IPS-NIHi11 (cell line): ENCODE measurements around the gene MICU1.
A peak's percentile ranks its signal among the peaks of the same experiment; 100 is the strongest.
"Not testable (repeated sequence)": the region's sequence is repeated elsewhere in the genome, so short reads cannot be mapped to it uniquely, and the experiment has no call there.

Experiments used
- DNase-seq: peaks from one replicate; pipeline ENCODE4 v3.0.0; 2012; ENCODE audit warnings: mixed read lengths, low spot score

Gene MICU1

DNA sequence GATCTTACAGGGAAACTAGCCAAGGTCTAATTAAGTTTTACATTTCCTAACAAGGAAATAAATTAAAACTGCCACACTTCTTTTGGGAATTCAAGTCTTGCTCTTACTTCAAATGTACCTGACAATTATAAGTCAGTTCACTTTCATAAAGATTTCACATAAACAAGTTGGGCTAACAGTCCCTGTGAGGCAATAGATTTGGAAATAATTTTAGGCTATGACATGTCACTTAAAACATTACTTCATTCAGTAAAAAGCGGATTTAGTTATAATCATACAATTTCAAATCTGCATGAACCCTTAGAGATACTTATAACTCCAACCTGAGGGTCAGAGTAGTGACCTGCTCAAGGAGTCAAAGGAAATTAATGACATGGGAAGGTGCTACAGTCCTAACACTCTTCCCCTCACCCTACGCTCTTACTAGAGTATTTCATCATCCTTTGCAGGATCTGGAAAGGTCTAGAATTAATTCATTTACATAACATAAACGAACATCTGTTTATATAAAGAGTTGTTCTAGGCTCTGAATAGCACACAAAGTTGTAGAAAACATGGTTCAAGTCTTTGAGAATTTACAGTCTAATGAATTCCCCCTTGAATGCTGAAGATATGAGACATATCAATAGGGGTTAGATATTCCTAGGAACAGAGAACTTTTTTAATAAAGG, 238.8 kb downstream of the MICU1 start:
- DNase-seq: no peak

DNA sequence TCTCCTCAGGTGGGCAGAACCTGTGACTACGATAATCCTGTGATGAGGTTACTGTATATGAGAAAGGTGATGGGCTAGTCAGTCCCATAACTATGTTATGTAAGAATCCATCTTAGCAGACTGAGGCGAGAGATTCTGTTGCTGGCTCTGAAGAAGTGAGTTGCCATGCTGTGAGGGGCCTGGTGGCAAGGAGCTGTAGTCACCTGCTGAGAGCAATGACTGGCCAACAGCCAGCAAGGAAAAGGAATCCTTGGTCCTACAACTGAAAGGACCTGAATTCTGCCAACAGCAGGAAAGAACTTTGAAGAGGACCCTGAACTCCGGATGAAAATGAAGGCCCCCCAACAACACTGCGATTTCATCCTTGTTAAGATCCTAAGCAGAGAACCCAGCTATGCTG, 240.2 kb downstream of the MICU1 start:
- DNase-seq: no peak

DNA sequence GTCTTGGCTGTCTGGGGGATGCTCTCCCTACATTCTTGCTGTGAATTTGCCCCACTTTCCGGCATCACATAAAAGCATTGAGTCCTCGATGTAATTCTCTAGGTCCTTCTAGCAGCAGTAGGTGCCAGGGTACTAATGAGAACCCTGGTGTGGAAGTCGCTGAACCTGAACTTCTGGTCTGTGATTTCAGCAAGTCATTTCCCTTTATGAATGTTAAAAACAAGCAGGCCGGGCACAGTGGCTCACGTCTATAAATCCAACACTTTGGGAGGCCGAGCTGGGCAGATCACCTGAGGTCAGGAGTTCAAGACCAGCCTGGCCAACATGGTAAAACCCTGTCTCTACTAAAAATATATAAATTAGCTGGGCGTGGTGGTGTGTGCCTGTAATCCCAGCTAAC, 240.9 kb downstream of the MICU1 start:
- DNase-seq: not testable (repeated sequence)

DNA sequence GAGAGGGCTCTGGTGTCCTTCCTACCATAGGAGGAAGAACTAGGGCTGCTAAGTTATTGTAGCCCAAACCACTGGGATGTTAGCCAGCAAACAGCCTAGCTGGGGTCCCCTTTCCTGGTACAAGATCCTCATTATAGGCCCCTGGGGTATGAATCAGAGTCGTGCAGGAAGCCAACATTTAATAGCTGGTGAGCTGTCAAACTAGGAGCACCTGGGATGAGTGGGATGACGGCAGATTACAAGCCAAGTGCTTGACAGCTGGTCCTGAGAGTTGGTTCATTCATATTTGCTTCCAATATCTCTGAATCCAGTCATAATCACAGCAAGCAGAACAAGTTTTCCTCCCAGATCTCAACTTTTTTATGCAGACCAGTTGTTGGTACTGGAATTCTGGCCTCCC, 246.1 kb downstream of the MICU1 start:
- no peak for DNase-seq

DNA sequence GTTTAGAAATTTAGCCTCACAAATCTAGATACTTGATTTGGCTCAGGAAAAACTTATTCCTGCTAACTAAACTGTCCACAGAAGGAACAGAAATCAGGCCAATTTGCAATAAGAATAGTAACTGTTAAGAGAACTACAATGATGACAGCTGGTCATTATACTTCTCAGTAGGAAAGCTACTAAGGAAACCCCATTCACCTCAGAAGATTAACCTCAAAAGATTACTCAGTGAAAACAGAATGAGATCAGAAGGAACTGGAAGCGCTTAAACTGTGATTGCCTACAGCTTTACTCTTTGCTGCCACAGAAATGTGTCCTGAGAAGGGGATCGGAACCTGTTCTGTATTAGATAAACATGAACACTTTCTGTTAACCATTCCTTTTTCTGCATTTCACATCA, 246.8 kb downstream of the MICU1 start:
- no peak for DNase-seq

DNA sequence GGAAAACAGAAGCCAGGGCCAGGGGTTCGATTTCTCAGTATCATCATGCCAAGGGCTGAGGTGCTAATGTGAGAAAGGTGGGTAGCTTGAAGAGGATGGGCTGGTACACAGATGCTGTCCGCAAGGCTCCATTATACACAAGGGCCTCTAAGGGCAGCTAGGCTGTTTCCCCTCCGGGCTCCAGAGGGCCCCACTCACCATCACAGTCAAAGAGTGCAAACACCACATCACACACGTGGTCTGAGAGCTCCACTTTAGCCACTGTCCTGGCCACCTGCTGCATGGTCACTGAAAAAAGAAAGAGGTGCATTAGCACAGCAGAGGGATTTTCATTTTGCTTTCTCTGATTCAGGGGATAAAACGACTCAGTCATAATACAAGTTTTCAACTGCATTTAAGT, 250.3 kb downstream of the MICU1 start:
- DNase-seq: peak; percentile 47

DNA sequence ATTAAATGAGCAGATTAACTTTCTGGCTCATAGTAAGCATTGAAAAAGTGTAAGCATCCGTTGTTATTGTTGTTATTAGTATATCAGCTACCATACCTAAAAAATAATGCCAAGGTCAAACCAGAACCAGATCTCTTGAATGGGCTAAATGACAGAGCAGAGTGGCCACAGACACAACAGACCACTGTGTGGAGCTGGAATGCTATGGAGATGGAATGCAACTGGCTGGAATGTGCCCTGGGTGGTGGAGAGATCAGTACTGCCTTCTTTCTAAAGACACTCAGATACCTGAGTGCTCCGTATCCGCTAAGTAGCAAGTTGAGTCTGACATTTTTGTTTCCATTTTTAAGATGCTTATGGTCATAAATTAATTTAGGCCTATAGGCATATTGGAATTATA, 250.7 kb downstream of the MICU1 start:
- DNase-seq: no peak

DNA sequence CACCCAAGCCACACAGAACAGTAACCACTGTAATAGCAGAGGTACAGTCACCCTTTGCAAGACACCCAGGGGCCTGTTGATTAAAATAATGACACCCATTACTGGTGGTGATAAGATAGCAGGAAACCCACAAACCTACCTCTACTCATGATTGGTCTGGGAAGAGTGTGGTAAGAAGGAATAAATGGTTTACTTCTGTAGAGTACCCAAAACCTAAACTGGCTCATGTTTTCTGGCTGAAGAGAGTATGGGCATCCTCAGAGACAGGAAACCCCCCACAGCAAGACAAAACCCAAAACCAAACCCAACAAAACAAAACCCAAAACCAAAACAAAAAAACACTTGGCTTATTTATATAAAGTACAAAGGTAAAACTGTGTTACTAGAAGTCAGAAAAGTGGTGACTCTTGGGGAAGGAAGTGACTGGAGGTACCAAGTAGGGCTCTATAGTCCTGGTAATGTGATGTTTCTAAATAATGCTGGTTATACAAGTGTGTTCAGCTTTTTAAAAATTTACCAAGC, 255.6 kb downstream of the MICU1 start:
- DNase-seq: no peak

DNA sequence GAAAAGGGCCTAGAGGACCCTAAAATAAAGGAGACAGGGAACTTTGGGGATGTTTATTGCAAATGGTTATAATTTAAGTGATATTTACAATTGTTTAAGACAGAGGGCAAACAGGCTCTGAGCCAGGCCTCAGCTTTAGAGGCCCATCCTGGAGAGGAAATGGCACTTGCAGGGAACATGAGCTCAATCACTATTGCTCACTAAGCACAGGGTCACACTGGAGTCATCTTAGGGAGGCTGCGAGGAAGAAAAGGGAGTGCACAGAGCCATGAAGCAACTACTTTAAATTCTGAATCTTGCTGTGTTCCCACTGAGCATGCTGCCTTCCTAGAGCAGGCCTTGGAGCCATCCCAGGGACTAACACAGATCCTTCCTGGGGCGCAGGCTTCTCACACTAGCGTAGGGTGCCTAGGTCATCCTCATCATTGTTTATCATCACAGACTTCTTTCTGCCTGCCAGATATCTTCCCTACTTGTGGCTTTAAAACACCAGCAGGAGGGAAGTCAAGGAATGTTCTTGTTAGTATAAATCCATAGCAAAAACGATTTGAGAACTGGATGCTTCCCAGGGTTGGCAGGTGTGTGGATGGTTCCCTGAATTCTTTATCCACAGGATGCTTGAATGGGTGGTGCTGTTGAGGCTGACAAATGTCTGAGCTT, 258.4 kb downstream of the MICU1 start:
- no peak for DNase-seq

DNA sequence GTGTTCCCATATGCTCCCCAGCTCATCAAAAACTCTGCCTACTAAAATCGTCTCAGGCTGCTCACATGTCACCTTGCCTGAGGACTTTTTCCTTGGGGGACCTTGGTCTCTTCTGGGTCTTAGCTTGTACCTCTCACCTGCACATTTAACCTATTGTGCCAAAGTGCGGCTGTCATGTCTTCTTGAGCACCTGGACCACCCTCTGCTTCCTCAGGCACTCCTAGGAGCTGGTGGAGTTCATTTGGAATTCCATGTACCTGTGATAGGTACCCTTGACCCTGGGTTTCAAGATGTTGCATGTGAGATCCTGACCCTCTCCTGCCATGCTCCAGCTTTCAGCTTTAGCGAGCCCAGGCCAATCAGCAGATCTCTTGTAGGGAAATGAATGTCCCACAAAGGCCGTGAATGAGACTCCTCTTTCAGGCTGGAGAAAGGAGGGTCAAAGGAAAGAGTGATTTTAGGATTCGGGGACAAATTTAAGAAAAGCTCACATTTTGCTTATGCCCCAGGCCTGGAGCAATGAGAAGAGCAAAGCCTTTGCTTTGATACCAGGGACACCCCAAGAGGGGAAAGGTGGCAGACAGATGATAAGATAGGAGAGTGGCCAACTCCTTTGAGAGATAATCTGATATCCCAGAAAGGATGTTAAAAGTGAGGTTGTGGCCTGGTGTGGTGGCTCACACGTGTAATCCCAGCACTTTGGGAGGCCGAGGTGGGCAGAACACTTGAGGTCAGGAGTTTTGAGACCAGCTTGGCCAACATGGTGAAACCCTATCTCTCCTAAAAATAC, 260.6 kb downstream of the MICU1 start:
- DNase-seq: no peak

DNA sequence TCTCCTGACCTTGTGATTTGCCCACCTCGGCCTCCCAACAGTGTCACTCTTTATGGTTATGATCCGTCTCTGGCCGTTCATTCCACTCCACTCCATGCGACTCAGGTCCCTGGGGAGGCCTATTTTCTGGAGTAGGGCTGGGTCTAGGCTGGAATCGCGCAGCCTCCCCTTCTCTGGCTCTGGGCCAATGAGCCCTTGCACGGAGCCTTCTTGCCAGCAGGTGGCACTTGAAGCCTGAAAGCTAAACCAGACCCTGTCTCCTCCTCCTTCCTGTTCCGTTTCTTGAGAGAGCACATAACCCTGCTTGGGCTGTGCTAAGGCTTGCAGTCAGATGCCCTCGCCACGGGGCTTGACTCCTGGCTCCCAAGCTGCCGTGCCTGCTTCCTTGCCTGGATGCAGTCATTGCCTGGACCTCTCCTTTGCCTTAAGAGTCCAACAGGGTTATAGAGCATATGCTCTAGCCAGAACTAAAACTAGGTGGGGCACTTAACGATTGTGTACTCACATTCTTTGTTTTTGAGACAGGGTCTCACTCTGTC, 261.6 kb downstream of the MICU1 start:
- peak; percentile 85 for DNase-seq

DNA sequence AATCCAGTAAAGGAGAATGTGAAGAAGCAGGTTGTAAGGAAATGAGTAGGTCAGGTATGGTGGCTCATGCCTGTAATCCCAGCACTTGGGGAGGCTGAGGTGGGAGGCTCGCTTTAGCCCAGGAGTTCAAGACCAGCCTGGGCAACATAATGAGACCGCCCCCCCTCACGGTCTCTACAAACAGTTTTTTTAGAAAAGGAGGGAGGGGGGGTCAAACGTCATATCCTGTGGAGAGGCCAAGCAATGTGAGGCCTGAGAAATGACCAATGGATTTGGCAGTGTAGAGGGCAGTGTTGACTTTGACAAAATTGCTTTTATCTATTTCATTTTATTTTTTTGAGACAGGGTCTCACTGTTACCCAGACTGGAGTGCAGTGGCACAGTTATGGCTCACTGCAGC, 268.9 kb downstream of the MICU1 start:
- no peak for DNase-seq

DNA sequence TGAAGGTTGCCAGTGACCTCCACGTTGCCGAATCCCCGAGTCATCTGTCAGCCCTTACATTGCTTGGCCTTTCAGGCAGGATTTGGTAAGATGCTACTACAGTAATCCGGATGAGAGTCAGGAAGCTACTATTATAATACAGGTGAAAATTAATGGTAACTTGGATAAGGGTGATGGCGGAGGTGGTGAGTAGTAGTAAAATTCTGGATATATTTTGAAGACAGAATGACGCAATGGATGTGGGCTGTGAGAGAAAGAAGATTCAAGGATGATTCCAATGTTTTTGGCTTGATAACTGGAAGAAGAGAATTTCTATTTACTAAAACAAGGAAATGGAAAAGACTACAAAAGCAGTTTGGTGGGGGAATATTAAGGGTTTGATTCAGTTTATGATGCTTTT, 269.8 kb downstream of the MICU1 start:
- DNase-seq: no peak

DNA sequence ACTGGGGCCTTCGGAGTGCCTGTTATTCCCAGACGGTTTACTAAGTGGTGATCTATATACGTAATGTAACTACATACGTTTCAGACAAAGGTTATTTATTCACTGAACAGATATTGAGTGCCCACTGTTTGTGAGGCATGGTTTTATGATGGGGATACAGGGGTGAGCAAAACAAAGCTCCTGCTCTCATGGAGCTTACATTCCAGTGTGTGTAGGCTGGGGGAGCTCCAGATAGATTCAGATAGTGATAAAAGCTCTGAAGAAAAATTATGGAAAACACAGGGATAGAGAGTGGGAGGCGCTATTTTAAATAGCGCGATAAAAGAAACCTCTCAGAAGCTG, 270.7 kb downstream of the MICU1 start:
- DNase-seq: no peak

DNA sequence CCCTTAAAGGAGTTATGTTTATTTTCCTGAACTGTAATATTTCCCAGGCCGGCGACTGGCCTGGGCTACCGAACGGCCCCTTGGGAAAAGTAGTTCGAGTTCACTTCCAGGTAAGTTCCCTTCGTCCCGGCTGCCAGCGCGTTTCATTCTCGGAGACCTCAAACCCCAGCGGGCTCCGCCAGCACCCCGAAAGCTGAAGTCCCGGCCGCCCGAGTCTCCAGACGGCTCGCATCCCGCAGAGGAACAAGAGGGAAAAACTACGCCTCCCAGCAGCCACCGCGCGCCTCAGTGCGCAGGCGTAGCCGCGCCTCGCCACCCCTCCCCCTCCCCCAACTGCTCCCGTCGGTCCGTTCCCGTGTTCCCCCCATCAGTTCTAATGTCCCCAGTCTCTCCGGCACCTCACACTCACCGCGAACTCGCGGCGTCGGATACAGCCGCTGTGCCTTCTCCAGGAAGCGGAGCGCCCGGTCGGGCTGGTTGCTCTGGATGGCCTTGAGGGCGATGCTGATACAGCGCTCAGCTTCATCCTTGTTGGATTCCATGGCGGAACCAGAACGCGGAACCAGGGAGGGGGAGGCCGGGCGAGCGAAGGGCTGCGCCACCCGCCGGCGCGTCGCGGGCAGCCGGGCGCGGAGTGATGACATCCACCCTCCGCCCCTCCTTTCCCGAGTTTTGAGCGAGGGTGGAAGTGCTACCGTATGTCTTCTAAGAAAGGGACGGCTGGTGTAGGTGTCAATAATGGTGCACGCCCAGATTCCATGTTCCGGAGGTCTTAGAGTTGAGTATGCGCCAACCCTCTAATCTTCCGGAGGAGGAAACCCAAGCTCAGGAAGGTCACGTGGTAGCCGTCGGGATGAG, 271.3 kb downstream of the MICU1 start, which contains the start of gene DNAJB12:
Gene DNAJB12, minus strand, starts transcription at position 564 of the 858 bp plus-strand sequence. Its CDS starts 22 bp downstream, at position 542.
- DNase-seq: peak; percentile 94

DNA sequence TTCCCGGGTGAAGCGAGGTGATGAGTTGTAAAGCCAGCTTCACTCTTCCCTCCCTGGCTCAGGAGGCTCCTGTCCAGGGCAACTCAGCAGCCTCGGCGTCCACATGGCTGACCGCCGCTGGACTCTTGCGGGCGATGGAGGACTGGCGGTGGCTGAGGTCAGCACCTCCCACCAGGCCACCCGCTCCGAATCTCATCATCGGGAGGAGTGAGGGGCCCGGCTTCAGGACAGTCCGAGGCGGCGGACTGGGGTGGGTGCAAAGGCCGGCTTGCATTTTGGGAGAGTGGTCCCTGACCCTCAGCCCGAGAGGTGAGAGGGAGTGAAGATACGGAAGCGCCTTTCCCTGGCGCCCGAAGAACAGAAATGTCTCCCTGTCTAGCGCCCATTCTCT, 271.9 kb downstream of the MICU1 start:
- DNase-seq: peak; percentile 42

DNA sequence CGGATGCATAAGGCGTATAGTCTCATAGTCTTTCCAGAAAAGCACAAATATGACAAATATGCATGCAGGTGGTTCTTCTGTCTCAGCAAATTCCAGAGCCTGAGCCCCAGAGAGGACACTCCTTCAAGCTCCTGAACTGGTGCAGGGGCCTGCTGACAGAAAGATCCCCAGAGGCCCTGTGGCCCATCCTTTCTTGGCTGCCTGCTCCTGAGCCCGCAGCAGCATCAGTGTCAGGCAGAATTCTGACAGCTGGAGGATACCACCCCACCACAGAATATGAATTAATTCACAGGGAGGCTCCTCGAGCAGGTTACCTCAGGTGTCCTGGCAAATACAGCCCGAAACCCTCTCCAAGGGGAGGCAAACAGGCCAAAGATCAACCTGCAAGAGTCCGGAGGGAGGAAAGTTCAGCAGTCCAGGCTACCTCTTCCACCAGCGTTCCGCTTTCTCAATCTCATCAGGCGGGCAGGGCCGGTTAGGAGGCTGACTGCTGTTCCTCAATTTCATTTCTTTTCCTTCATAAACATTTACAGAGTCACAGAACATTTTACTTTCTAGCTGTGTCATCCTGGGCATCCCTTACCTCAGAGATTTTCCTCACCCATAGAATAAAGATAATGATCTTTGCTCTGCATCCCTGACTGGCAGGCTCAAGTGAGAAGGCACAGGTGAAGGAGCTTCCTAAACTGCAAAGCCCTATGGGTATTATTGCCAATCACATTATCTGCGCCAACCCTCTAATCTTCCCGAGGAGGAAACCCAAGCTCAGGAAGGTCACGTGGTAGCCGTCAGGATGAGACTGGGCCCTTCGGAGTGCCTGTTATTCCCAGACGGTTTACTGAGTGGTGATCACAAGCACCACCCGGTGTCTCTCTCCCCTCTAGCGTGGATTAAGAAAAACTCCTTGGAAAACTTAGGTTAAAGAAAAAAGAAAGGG, 272.6 kb downstream of the MICU1 start:
- no peak for DNase-seq

DNA sequence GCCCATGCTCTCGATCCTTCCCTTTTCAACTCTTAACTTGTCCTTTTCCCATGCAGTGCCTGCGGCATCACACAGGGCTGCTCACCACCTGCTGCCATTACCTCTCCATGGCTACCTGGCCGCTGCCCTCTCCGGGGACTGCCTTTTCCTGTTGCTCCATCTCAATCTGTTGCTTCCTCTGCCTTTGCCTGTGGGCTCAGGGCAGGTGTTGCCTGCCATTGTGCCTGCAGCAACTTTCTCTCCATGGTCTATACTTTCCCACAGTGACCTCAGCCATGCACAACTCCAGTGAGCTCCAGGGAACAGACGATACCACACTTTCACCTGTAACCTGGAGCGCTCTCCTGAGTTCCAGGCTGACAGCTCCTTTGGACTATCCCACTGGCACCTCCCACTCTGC, 274.4 kb downstream of the MICU1 start:
- no peak for DNase-seq

DNA sequence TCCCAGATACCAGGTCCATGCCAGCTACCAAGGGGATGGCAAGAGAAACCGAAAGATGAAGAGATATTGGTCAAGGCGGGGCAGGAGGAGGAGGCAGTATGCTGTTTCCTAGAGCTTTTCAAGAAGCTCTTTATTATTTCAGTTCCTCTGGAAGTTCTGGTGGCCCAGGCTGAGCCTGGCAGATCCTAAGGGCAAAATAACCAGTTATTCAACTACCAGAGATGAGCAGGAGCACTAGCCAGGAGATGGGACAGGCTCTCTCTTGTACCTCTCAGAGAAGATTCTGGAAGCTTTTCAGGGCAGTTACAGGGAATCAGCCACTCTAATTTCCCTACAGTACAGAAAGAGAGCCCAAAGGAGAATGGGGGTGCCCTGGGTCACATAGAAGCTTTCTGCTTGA, 276.4 kb downstream of the MICU1 start:
- no peak for DNase-seq

DNA sequence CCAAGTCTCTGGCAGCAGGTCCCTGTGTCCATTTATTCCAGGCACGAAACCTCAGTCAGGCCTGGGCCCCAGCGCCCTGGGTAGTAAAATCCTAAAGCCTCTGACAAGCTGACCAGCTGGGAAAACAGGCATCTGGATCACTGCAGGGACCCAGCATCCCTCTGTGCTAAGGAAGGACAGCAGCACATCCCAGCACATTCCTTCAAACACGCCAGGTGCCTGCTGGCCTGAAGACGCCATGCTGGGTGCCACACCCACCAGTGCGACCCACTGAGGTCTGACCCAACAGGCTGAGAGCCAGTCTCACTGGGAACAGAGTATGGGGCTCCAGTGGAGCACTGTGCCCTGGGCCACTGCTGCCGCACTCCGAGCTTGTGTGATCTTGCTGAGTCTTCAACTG, 277.6 kb downstream of the MICU1 start:
- DNase-seq: no peak

DNA sequence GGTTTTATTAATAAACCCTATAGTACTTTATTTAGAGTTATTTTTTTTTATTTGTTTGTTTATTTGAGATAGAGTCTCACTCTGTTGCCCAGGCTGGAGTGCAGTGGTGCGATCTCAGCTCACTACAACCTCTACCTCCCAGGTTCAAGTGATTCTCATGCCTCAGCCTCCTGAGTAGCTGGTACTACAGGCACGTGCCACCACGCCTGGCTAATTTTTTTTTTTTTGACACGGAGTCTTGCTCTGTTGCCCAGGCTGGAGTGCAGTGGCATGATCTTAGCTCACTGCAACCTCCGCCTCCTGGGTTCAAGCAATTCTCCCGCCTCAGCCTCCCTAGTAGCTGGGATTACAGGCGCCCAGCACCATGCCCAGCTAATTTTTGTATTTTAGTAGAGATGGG, 279.8 kb downstream of the MICU1 start:
- DNase-seq: not testable (repeated sequence)
